ENCODE data around the gene BTNL3.

GRCh38 chr5:180959661-180960060, 29.0 kb upstream of the BTNL3 start:
- TF ChIP-seq ZNF354C (tag by site-specific recombination; IDR thresholded peaks at IDR 0.05; ENCODE audit: borderline replicate concordance, low read depth), result no peak
- TF ChIP-seq, protein P1, sequence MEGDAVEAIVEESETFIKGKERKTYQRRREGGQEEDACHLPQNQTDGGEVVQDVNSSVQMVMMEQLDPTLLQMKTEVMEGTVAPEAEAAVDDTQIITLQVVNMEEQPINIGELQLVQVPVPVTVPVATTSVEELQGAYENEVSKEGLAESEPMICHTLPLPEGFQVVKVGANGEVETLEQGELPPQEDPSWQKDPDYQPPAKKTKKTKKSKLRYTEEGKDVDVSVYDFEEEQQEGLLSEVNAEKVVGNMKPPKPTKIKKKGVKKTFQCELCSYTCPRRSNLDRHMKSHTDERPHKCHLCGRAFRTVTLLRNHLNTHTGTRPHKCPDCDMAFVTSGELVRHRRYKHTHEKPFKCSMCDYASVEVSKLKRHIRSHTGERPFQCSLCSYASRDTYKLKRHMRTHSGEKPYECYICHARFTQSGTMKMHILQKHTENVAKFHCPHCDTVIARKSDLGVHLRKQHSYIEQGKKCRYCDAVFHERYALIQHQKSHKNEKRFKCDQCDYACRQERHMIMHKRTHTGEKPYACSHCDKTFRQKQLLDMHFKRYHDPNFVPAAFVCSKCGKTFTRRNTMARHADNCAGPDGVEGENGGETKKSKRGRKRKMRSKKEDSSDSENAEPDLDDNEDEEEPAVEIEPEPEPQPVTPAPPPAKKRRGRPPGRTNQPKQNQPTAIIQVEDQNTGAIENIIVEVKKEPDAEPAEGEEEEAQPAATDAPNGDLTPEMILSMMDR (tag by site-specific recombination; IDR thresholded peaks at IDR 0.05), result no peak
- TF ChIP-seq, protein P2, sequence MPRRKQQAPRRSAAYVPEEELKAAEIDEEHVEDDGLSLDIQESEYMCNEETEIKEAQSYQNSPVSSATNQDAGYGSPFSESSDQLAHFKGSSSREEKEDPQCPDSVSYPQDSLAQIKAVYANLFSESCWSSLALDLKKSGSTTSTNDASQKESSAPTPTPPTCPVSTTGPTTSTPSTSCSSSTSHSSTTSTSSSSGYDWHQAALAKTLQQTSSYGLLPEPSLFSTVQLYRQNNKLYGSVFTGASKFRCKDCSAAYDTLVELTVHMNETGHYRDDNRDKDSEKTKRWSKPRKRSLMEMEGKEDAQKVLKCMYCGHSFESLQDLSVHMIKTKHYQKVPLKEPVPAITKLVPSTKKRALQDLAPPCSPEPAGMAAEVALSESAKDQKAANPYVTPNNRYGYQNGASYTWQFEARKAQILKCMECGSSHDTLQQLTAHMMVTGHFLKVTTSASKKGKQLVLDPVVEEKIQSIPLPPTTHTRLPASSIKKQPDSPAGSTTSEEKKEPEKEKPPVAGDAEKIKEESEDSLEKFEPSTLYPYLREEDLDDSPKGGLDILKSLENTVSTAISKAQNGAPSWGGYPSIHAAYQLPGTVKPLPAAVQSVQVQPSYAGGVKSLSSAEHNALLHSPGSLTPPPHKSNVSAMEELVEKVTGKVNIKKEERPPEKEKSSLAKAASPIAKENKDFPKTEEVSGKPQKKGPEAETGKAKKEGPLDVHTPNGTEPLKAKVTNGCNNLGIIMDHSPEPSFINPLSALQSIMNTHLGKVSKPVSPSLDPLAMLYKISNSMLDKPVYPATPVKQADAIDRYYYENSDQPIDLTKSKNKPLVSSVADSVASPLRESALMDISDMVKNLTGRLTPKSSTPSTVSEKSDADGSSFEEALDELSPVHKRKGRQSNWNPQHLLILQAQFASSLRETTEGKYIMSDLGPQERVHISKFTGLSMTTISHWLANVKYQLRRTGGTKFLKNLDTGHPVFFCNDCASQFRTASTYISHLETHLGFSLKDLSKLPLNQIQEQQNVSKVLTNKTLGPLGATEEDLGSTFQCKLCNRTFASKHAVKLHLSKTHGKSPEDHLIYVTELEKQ (tag by site-specific recombination; IDR thresholded peaks at IDR 0.05; ENCODE audit: borderline replicate concordance), result no peak
- TF ChIP-seq, protein P3, sequence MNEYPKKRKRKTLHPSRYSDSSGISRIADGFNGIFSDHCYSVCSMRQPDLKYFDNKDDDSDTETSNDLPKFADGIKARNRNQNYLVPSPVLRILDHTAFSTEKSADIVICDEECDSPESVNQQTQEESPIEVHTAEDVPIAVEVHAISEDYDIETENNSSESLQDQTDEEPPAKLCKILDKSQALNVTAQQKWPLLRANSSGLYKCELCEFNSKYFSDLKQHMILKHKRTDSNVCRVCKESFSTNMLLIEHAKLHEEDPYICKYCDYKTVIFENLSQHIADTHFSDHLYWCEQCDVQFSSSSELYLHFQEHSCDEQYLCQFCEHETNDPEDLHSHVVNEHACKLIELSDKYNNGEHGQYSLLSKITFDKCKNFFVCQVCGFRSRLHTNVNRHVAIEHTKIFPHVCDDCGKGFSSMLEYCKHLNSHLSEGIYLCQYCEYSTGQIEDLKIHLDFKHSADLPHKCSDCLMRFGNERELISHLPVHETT (tag by site-specific recombination; IDR thresholded peaks at IDR 0.05), result no peak
- TF ChIP-seq ZNF211 (tag by site-specific recombination; IDR thresholded peaks at IDR 0.05; ENCODE audit: low read depth), result no peak
